Neural cell (in vitro differentiated cells): ENCODE data around the gene MTERF1.

ENCODE experiments used
- MXI1 ChIP-seq: fragments of 450-650 bp; conservative IDR thresholded peaks from 2 replicates; pipeline ENCODE4 v1.6.1; 2014; ENCODE audit warnings: antibody characterized with exemption, mild to moderate bottlenecking; ENCODE audit not compliant: poor library complexity, severe bottlenecking
- TF ChIP-seq, protein P1 (sequence below): fragments of 450-650 bp; IDR thresholded peaks from 2 replicates; pipeline ENCODE4 v1.5.1; 2014; ENCODE audit warnings: antibody characterized with exemption, mild to moderate bottlenecking, moderate library complexity; ENCODE audit not compliant: poor library complexity, severe bottlenecking
- TF ChIP-seq, protein P2 (sequence below): IDR thresholded peaks from 2 replicates; pipeline ENCODE4 v1.6.1; 2012; ENCODE audit warnings: borderline replicate concordance

DNA sequence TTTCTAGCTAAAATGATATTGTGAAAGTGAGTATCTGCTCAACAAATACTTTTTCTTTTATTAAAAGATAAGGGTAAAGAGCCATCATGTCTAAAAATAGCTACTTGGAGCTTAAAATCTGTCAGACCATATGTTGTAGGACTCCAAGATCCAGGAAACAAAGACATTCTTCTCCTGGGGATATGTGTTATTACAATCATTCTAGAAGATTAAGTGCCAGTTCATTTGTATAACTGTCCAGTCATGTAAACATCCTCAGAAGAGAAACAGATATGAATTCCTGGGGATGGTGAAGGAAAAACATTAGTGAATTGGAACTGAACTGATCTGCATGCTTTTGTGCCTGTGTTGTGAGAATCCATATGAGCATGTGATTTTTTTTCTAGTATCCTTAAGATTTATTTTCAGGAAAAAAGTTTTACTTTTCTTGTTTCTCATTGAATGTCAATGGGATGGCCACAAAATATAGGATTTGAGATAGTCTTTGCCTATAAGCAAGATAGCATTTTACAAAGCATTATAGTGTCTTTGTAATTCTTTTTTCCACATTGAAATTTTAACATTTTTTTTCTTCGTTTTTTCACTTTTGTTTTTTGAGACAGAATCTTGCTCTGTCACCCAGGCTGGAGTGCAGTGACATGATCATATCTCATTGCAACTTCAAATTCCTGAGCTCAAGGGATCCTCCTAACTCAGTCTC lies 14.4 kb upstream of the MTERF1 start:
- TF ChIP-seq, protein P1, sequence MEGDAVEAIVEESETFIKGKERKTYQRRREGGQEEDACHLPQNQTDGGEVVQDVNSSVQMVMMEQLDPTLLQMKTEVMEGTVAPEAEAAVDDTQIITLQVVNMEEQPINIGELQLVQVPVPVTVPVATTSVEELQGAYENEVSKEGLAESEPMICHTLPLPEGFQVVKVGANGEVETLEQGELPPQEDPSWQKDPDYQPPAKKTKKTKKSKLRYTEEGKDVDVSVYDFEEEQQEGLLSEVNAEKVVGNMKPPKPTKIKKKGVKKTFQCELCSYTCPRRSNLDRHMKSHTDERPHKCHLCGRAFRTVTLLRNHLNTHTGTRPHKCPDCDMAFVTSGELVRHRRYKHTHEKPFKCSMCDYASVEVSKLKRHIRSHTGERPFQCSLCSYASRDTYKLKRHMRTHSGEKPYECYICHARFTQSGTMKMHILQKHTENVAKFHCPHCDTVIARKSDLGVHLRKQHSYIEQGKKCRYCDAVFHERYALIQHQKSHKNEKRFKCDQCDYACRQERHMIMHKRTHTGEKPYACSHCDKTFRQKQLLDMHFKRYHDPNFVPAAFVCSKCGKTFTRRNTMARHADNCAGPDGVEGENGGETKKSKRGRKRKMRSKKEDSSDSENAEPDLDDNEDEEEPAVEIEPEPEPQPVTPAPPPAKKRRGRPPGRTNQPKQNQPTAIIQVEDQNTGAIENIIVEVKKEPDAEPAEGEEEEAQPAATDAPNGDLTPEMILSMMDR, result no peak
- no peak for TF ChIP-seq MXI1
- TF ChIP-seq, protein P2, sequence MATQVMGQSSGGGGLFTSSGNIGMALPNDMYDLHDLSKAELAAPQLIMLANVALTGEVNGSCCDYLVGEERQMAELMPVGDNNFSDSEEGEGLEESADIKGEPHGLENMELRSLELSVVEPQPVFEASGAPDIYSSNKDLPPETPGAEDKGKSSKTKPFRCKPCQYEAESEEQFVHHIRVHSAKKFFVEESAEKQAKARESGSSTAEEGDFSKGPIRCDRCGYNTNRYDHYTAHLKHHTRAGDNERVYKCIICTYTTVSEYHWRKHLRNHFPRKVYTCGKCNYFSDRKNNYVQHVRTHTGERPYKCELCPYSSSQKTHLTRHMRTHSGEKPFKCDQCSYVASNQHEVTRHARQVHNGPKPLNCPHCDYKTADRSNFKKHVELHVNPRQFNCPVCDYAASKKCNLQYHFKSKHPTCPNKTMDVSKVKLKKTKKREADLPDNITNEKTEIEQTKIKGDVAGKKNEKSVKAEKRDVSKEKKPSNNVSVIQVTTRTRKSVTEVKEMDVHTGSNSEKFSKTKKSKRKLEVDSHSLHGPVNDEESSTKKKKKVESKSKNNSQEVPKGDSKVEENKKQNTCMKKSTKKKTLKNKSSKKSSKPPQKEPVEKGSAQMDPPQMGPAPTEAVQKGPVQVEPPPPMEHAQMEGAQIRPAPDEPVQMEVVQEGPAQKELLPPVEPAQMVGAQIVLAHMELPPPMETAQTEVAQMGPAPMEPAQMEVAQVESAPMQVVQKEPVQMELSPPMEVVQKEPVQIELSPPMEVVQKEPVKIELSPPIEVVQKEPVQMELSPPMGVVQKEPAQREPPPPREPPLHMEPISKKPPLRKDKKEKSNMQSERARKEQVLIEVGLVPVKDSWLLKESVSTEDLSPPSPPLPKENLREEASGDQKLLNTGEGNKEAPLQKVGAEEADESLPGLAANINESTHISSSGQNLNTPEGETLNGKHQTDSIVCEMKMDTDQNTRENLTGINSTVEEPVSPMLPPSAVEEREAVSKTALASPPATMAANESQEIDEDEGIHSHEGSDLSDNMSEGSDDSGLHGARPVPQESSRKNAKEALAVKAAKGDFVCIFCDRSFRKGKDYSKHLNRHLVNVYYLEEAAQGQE, result no peak
